Panc1 (cell line): ENCODE results near the gene CRYGN.

ENCODE experiments used
- POLR2AphosphoS5 ChIP-seq: IDR thresholded peaks from 2 replicates; pipeline ENCODE4 v1.6.1; 2012; ENCODE audit warnings: mild to moderate bottlenecking, low read depth, low read length, moderate library complexity
- SIN3A ChIP-seq: IDR thresholded peaks from 2 replicates; pipeline ENCODE4 v1.6.1; 2012; ENCODE audit warnings: low read depth, mild to moderate bottlenecking, low read length, moderate library complexity, borderline replicate concordance; ENCODE audit not compliant: insufficient read depth
- TCF7L2 ChIP-seq: IDR thresholded peaks from 2 replicates; pipeline ENCODE4 v1.6.1; 2011; ENCODE audit warnings: mild to moderate bottlenecking, low read depth, low read length, inconsistent platforms
- TF ChIP-seq, protein P1 (sequence below): fragments of 450-650 bp; IDR thresholded peaks from 2 replicates; pipeline ENCODE4 v1.5.1; 2017; ENCODE audit warnings: mild to moderate bottlenecking
- TF ChIP-seq, protein P2 (sequence below), 2 experiments: IDR thresholded peaks; 2 replicates each; pipeline ENCODE4 v1.6.1; 2011 to 2012; ENCODE audit warnings: low read depth in 2 of 2, control low read depth in 1 of 2, low read length in 1 of 2, mild to moderate bottlenecking in 1 of 2, moderate library complexity in 1 of 2; ENCODE audit not compliant: insufficient read depth in 1 of 2

DNA sequence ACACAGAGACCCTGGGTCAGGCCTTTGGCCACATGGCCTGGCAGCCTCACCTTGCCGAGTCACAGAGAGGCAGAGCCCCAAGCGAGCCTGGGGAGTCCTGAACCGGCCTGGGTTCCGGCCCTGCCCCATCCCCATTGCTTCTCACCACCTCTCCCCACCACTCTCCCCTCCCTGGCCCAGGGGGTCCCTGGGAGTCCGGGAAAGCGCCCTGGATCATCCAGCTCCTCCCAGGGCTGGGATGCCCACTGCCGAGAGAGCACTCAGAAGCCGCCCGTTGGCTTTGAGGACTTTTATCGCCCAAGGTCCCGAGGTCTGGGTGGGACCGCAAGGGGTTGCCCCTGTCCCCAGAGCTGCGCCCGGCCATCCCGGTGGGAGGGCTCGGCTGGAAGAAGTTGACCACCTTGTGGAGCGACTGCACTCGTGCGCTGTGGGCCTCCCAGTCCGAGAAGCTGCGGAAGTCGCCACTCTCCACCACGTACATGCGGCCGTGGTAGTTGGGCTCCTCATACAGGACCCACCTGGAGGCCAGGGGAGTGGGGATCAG is 8.1 kb downstream of the CRYGN start:
- TF ChIP-seq TCF7L2 (no peak), POLR2AphosphoS5 (no peak), SIN3A (no peak)
- TF ChIP-seq, protein P1, sequence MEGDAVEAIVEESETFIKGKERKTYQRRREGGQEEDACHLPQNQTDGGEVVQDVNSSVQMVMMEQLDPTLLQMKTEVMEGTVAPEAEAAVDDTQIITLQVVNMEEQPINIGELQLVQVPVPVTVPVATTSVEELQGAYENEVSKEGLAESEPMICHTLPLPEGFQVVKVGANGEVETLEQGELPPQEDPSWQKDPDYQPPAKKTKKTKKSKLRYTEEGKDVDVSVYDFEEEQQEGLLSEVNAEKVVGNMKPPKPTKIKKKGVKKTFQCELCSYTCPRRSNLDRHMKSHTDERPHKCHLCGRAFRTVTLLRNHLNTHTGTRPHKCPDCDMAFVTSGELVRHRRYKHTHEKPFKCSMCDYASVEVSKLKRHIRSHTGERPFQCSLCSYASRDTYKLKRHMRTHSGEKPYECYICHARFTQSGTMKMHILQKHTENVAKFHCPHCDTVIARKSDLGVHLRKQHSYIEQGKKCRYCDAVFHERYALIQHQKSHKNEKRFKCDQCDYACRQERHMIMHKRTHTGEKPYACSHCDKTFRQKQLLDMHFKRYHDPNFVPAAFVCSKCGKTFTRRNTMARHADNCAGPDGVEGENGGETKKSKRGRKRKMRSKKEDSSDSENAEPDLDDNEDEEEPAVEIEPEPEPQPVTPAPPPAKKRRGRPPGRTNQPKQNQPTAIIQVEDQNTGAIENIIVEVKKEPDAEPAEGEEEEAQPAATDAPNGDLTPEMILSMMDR: no peak
- TF ChIP-seq, protein P2, sequence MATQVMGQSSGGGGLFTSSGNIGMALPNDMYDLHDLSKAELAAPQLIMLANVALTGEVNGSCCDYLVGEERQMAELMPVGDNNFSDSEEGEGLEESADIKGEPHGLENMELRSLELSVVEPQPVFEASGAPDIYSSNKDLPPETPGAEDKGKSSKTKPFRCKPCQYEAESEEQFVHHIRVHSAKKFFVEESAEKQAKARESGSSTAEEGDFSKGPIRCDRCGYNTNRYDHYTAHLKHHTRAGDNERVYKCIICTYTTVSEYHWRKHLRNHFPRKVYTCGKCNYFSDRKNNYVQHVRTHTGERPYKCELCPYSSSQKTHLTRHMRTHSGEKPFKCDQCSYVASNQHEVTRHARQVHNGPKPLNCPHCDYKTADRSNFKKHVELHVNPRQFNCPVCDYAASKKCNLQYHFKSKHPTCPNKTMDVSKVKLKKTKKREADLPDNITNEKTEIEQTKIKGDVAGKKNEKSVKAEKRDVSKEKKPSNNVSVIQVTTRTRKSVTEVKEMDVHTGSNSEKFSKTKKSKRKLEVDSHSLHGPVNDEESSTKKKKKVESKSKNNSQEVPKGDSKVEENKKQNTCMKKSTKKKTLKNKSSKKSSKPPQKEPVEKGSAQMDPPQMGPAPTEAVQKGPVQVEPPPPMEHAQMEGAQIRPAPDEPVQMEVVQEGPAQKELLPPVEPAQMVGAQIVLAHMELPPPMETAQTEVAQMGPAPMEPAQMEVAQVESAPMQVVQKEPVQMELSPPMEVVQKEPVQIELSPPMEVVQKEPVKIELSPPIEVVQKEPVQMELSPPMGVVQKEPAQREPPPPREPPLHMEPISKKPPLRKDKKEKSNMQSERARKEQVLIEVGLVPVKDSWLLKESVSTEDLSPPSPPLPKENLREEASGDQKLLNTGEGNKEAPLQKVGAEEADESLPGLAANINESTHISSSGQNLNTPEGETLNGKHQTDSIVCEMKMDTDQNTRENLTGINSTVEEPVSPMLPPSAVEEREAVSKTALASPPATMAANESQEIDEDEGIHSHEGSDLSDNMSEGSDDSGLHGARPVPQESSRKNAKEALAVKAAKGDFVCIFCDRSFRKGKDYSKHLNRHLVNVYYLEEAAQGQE (IDR thresholded peaks at IDR 0.05; ENCODE audit: insufficient read depth in 1 of 2, low read depth in 2 of 2, low read length in 1 of 2): no peak
